Peyer's patch (tissue), 4 donors: ENCODE data around the gene PLPPR5. TPM values are rescaled to one million over a fixed set of nuclear protein-coding genes. Genes with fewer than 3 reads are reported as not detected.

ENCODE experiments used
- DNase-seq, 3 donors: peaks; one replicate each; pipeline ENCODE4 v3.0.0-alpha.2; 2017 to 2019
- H3K27ac ChIP-seq, 4 donors: fragments of 200-600 bp; sonication (generic); one replicate each; pipeline ENCODE4 v1.5.1; 2016 to 2019
- H3K27me3 ChIP-seq, 2 donors: fragments of 200-600 bp; sonication (generic); one replicate each; pipeline ENCODE4 v1.5.1; 2019
- H3K36me3 ChIP-seq, 3 donors: fragments of 200-600 bp; sonication (generic); one replicate each; pipeline ENCODE4 v1.5.1; 2016 to 2019
- H3K4me1 ChIP-seq, 4 donors: fragments of 200-600 bp; sonication (generic); one replicate each; pipeline ENCODE4 v1.5.1; 2016 to 2019
- H3K4me3 ChIP-seq, 4 donors: fragments of 200-600 bp; sonication (generic); 1 replicate in 3 of 4; 2 replicates in 1 of 4; pipeline ENCODE4 v1.5.1; 2016 to 2019; ENCODE audit warnings: mild to moderate bottlenecking in 1 of 4
- H3K9me3 ChIP-seq, 4 donors: fragments of 200-600 bp; sonication (generic); one replicate each; pipeline ENCODE4 v1.5.1; 2016 to 2019; ENCODE audit warnings: mild to moderate bottlenecking in 1 of 4
- POLR2A ChIP-seq, 2 donors: fragments of 450-650 bp; IDR thresholded peaks; one replicate each; pipeline ENCODE4 v1.5.1; 2017; ENCODE audit warnings: antibody characterized with exemption in 2 of 2, mild to moderate bottlenecking in 2 of 2, moderate library complexity in 2 of 2
- total RNA-seq, 4 donors: library from RNA; depleted of rRNA; stranded (reverse); fragments of >200 nt; gene quantifications; one replicate each; pipeline ENCODE4 v1.1.0, GENCODE V29; 2016
- TF ChIP-seq, protein P1 (sequence below), 6 experiments: fragments of 450-650 bp in 4 of 6; fragments of 200-600 bp in 2 of 6; sonication (generic) in 1 of 6; IDR thresholded peaks; one replicate each; pipeline ENCODE4 v1.5.1; 2017 to 2019; ENCODE audit warnings: antibody characterized with exemption in 6 of 6, mild to moderate bottlenecking in 3 of 6, moderate library complexity in 1 of 6

PLPPR5 gene
- total RNA-seq, 4 donors from 2014 or later = not detected

DNA sequence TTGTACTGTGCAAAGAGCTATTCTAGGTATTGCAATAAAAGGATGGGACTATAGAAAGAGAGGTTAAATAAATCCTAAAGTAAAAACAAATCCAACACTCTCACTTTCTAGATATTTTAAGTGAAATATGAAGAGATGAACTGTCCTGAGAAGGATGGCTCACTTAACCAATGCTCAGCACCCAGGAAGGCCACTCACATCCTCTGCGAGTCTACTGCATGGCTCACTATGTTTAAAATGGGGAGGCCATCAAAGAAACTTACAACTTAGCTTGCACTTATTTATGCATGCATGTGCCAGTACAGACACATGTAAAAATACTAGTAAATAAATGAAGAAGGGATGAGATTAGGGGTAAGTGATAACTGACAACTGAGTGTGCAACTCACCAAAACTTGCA is 37.5 kb downstream of the PLPPR5 start:
- no peak for DNase-seq

DNA sequence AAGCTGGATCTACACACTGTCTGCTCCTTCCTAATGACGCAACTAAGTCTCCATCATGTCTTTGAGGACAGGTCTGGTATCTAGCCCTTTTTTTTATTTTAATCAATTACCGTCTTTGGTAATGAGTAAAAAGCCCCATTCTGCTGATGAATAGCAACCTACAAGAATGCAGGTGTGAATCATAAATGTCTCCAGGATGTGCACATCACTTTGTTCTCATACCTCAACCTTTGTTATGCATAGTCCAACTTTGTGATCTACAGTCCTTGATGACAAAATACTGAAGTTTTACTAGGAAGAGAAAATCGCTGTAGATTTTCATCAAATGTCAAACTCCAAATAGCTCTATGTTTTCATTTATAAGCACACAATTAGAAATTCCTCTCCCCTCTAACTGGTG is 39.3 kb downstream of the PLPPR5 start:
- H3K9me3 ChIP-seq = no peaks in the 10 kb centered on the region
- no peak overlapping the region for H3K27ac ChIP-seq
- H3K4me1 ChIP-seq = no peaks in the 10 kb centered on the region
- DNase-seq = no peak
- H3K36me3 ChIP-seq = no peaks in the 10 kb centered on the region
- no peaks in the 10 kb centered on the region for H3K27me3 ChIP-seq
- TF ChIP-seq, protein P1, sequence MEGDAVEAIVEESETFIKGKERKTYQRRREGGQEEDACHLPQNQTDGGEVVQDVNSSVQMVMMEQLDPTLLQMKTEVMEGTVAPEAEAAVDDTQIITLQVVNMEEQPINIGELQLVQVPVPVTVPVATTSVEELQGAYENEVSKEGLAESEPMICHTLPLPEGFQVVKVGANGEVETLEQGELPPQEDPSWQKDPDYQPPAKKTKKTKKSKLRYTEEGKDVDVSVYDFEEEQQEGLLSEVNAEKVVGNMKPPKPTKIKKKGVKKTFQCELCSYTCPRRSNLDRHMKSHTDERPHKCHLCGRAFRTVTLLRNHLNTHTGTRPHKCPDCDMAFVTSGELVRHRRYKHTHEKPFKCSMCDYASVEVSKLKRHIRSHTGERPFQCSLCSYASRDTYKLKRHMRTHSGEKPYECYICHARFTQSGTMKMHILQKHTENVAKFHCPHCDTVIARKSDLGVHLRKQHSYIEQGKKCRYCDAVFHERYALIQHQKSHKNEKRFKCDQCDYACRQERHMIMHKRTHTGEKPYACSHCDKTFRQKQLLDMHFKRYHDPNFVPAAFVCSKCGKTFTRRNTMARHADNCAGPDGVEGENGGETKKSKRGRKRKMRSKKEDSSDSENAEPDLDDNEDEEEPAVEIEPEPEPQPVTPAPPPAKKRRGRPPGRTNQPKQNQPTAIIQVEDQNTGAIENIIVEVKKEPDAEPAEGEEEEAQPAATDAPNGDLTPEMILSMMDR (IDR thresholded peaks at IDR 0.05) = no peak
- TF ChIP-seq POLR2A (IDR thresholded peaks at IDR 0.05) = no peak
- no peak overlapping the region for H3K4me3 ChIP-seq

More for the DNA sequence above, 37.5 kb downstream of the PLPPR5 start:
- Histone ChIP-seq H3K27ac (no peak overlapping the region), H3K9me3 (no peaks in the 10 kb centered on the region), H3K4me1 (no peaks in the 10 kb centered on the region), H3K36me3 (no peaks in the 10 kb centered on the region), H3K4me3 (no peak overlapping the region), H3K27me3 (no peaks in the 10 kb centered on the region)
- TF ChIP-seq, protein P1 (IDR thresholded peaks at IDR 0.05) = no peak
- no peak for TF ChIP-seq POLR2A (IDR thresholded peaks at IDR 0.05)

DNA sequence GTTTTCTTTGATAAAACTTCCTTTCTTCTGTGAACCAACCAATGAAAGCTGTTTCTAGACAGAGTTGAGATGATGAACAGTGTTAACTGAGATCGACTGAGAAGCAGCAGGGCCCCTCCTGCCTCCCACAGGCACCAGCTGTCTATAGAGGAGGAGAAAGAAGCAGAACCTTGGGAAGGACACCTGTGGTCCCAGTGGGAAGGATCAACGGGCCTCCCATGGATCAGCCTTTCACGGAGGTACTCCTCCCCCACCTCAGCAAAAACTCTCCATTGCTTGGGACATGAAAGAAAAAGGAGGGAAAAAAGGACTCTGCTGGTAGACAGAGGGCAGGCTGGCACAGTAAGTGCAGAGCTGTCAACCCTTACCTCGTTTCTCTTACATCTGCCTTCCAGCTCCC is 40.5 kb downstream of the PLPPR5 start:
- Histone ChIP-seq H3K4me3 (no peak overlapping the region), H3K27ac (no peak overlapping the region), H3K36me3 (no peaks in the 10 kb centered on the region), H3K4me1 (no peaks in the 10 kb centered on the region), H3K9me3 (no peaks in the 10 kb centered on the region), H3K27me3 (no peaks in the 10 kb centered on the region)
- DNase-seq = no peak
- TF ChIP-seq, protein P1 (IDR thresholded peaks at IDR 0.05) = no peak
- no peak for TF ChIP-seq POLR2A (IDR thresholded peaks at IDR 0.05)

DNA sequence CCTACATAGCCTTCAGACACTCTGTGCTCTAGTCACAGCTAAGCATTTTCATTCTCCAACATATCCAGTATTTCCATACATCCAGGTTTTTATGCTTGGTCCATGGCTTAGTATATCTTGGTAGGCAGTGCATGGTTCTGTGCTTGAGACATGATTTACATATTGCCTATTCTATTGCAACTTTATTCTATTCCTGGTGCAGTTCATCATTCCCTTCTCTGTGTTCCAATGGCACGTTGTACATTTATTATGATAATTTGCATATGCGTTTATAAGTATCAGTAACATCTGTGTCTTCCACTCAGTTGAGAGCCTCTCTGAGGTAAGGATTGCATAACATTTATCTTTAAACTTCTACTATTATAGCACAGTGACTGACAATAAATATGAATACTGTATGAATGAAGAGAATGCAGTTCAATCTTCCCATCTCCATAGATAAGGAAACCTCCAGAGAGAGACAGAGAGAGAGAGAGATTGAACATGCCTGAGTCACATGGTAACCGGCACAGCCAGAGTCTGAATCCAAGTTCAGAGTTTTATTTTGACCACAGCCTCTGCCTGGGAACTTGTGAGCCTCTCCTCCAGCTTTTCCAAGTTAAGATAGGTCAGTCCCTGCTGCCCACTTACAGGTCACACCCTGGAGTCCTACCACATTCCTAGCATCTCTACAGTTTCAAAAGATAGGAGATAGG is 41.5 kb downstream of the PLPPR5 start:
- Histone ChIP-seq H3K36me3 (no peaks in the 10 kb centered on the region), H3K27ac (no peak overlapping the region), H3K4me3 (no peak overlapping the region), H3K4me1 (no peaks in the 10 kb centered on the region), H3K9me3 (no peaks in the 10 kb centered on the region), H3K27me3 (no peaks in the 10 kb centered on the region)
- DNase-seq = no peak
- TF ChIP-seq POLR2A (IDR thresholded peaks at IDR 0.05) = no peak
- TF ChIP-seq, protein P1 (IDR thresholded peaks at IDR 0.05) = no peak

DNA sequence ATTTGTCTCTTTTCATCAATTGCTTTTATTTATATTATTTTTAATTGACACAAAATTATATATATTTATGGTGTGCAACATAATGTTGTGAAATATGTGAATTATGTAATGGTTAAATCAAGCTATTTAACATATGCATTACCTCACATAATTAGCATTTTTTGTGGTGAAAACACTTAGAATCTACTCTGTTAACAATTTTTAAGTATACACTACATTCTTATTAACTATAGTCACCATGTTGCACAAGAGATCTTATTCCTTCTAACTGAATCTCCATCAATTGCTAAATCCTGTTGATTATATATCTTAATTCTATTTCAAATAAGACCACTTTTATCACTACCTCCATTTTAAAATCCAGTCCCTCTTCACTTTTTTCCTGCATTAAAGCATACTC is 42.5 kb downstream of the PLPPR5 start:
- H3K27me3 ChIP-seq = no peaks in the 10 kb centered on the region
- no peak overlapping the region for H3K27ac ChIP-seq

More for the DNA sequence above, 42.5 kb downstream of the PLPPR5 start:
- TF ChIP-seq POLR2A (IDR thresholded peaks at IDR 0.05) = no peak
- TF ChIP-seq, protein P1 (IDR thresholded peaks at IDR 0.05) = no peak
- Histone ChIP-seq H3K4me1 (no peaks in the 10 kb centered on the region), H3K4me3 (no peak overlapping the region), H3K36me3 (no peaks in the 10 kb centered on the region), H3K9me3 (no peaks in the 10 kb centered on the region)
- DNase-seq = no peak
